ENCODE measurements around the gene MORN5.

MORN5 gene

GRCh38 chr9:122239722-122240121 lies 80.0 kb downstream of the MORN5 start:
- no peak for DNase-seq

- DNase-seq: no peak
Observed at GRCh38 chr9:122244349-122244748, 84.6 kb downstream of the MORN5 start.

- no peak for DNase-seq
Observed at GRCh38 chr9:122246666-122247065, 87.0 kb downstream of the MORN5 start.

DNA sequence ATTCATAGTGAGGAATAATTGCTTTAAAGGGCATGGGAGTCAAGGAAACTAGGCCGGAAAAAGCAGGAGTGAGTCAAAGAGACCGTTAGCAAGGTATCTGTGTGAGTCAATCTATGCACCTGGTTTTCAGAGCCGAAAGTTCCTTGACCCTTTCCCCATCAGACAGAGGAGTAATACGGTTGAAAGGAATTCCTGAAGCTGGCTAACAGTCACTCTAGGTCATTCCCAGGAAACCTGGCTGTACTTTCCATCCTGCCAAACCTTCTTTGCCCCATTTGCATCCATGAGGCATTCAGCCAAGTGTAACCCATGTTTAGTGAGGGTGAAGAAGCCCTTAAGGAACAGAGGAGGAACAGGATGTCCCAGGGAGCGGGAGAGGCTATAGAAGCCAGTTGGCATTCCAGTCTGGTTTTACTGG lies 88.7 kb downstream of the MORN5 start:
- DNase-seq: no peak

Data from activated CD4-positive, CD25-positive, alpha-beta regulatory T cell treated with anti-CD3 and anti-CD28 coated beads, Interleukin-2, amount 50 U/mL, for 72 hours (primary cell).